ENCODE results near the gene UPP2.

UPP2 gene

DNA sequence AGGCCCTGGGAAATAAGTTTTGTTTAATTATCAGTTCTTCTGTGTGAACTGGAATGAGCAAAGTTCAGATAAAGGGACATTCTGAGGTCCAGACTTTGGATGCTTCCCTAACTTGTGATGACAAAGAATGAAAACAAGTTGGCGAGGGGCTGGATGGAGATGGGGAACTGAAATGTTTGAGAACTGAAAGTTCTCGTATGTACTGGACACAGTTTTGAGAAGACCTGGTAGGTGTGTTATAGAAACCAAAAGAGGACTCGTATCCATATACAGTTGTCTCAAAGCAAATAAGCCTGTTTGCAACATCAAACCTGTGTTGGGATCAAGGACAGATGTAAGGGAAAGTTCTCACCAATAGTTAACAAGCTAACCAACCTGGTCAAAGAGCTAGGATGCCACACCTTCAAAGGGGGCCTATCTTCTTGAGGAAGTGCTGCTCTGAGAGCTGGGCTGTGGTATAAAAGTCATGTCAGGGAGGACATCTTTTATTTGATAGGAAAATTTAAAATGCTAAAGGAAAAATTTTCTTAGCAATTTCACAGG is at the start of gene UPP2:
Gene UPP2, plus strand, starts transcription at position 493 of the 543 bp plus-strand sequence. CDS start 188 bp downstream, outside the sequence.
- DNase-seq: no peak

DNA sequence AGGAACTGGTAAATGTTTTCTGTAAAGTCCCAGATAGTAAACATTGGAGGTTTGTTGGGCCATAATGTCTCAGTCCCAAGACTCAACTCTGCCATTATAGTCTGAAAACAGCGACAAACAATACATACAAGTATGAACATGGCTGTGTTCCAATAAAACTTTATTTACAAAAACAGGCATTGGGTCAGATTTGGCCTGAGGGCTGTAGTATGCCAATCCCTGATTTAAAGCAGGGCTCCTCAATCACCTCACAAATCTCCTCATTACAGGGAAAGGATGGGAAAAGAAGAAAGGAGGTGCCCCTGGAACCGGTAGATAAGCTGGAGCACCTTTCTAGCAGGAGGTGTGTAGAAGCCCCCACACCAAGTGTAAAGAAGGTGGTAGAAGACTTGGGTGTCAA is 48.9 kb upstream of the UPP2 start:
- no peak for DNase-seq

DNA sequence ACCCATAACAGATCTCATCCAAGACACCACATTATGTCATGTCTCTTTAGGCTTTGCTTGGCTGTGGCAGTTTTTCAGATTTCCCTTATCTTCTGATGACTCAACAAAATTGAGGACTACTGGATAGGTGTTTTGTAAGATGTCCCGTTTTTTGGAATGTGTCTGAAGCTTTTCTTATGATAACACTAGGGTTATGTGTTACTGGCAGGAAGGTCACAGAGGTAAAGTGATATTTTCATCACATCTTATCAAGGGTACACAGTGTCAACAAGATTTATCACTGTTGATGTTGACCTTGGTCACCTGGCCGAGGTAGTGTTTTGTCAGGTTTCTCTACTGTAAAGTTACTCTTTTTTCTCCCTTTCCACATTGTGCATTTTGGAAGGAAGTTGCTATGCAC is 44.8 kb upstream of the UPP2 start:
- DNase-seq: no peak

DNA sequence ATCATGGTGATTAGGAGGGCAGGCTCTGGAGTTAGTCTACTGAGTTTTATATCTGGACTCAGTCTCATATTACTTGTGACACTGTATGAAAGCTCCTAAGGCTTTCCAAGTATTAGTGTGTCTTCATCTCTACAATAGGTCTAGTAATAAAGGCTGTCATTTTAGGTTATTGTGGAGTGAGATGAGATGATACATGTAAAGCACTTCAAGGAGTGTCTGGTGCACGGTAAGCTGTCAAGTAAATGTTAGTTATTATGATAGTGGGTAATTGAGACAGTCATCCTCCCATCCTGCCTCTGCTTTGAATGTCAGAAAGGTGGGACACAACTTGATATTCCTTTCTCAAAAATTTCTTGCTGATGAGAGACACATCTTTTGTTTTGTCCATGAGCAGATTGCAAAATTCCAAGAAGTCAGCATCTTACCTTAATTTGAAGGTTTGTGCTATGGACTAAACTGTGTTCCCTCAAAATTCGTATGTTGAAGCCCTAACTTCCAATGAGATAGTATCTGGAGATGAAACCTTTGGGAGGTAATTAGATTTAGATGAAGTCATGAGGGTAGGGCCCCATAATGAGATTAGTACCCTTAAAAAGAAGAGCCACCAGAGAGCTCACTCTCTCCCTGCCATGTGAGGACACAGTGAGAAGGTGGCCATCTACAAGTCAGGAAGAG is 41.4 kb upstream of the UPP2 start:
- DNase-seq: no peak

DNA sequence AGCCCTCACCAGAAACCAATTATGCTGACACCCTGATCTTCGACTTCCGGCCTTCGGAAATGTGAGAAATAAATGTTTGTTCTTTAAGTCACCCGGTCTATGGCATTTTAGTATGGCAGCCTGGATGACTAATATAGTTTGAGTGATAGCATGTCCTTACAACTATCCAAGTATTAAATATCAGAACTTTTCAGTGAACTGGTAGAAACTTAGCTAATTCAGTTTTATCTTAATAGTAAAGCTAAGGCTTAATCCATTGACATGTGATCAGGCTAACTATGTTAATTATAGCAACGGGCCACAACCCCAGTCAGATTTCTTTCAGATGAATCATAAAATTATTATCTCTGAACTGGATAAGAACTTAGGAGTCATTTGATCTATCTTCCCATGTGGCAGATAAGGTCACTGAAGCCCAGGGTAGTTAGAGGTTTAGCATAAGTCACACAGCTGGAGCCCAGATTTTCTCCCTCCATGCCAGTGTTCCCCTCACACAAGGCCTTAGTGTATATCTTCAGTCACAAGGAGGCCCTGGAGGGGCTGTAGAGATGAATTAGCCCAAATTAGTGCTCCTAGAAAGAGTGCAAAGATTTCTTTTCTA is 40.7 kb upstream of the UPP2 start:
- DNase-seq: no peak

DNA sequence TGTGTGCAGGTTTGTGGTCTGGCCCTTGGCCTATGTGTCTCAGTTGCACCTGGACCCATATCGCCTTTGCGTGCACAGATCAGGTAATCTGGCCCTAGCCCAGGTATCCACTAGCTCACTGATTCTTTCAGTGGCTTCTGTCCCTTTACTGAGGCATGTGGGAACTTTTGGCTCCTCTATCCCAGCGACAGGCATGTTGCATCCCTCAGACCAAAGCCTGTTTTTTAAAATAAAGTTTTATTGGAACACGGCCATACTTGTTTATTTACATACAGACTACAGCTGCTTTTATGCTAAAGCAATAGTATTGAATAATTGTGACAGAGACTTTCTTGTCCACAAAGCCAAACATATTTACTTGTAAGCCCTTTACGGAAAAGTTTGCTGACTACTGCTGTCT is 39.9 kb upstream of the UPP2 start:
- DNase-seq: no peak

DNA sequence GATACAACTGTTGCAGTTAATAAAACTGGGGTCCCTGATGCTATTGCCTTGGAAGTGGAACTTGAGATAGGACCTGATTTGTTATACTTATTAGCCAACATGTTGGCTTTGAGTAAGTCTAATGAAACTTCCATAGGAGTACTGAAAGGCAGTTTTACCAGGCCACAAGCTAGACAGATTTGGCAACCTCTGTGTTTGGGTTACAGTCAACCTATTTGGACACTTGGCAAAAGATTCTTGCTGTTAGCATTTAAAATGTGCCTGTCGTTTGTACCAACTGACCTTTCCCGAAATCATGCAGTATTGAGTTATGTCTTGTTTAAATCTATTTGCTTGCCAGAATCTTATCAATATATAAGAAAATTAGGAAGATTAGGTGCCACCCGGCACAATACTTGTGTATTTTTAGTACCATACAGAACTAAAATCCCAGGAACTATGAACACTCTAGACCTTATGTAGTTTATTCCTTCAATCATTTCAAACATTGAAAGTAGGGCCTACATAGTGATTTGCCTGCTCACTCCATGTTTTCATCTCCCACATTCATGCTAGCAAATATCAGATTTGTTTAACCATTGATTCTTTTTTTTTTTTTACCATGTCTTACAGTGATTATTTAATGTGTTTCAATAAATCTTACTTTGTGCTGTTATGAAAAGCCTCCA is 35.5 kb upstream of the UPP2 start:
- no peak for DNase-seq

DNA sequence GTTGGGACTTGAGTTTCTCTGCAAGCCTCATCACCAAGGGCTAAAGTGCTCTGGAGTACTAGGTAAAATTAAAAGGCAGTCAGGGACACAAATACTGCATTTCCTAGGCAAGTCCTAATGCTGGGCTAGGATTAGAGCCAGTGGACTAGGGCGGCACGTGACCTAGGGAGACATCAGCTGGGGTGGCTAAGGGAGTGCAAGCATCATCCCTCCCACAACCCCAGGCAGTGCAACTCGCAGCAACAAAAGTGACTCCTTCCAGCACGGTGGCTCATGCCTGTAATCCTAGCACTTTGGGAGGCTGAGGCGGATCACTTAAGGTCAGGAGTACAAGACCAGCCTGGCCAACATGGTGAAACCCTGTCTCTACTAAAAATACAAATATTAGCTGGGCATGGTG is 30.7 kb upstream of the UPP2 start:
- no peak for DNase-seq

DNA sequence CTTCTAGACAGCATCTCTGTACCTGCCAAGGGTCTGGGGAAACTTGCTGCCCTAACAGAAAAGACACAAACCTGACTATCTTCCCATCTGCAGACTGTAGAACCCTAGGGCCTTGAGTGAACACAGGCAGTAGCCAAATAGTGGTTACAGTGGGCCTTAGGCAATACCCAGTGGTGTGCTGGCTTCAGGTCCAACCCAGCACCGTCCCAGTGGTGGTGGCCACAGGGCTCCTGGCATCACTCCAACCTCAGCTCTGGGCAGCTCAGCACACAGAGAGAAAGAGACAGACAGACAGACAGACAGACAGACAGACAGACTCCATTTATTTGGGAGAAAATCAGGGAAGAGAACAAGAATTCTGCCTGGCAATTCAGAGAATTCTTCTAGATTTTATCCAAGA is 29.3 kb upstream of the UPP2 start:
- DNase-seq: no peak

DNA sequence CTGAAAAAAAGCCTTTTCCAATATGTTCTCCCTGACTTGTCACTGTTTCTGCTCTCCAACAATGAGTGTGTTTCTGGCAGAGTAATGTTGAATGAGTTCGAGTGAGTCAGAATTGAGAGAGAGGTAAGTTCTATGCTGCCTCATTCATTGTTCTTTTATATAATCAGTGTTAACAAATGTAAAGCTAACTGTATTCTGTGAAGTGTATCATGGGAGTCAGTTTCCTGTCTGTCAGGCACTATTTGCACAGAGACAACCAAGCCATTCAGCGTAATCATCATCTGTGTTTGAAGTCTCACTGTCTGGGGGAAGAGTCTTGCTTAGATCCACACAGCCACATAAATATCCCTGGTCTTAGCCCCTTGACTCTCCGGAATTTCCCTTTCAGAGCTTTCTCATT is 22.0 kb upstream of the UPP2 start:
- DNase-seq: no peak

DNA sequence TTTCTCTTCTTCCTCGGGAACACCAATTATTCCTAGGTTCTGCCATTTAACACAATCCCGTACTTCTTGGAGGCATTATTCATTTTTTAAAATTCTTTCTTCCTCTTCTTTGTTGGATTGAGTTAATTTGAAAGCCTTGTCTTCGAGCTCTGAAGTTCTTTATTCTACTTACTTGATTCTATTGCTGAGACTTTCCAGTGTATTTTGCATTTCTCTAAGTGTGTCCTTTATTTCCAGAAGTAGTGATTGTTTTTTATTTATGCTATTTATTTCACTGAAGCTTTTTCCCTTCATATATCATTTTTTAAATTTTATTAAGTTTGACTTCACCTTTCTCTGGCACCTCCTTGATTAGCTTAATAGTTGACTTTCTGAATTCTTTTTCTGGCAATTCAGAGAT is 13.6 kb upstream of the UPP2 start:
- DNase-seq: no peak

DNA sequence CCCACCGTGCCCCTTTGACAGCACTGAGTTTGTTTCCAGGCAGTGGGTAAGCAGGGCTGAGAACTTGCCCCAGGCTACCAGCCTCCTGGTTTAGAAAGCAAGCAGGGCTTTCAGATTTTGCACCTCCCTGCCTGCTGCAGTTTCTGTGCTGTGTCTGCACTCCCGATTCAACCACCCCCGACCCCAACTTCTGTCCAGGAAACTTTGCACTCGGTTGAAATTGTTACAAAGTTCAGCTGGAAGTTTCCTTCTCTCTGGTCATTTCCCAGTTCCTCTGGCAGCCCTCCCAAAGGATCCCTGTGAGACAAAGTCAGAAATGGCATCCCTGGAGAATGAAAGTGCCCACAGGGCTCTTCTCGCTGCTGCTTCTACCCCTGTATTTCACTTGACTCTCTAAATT is 12.4 kb upstream of the UPP2 start:
- DNase-seq: no peak

DNA sequence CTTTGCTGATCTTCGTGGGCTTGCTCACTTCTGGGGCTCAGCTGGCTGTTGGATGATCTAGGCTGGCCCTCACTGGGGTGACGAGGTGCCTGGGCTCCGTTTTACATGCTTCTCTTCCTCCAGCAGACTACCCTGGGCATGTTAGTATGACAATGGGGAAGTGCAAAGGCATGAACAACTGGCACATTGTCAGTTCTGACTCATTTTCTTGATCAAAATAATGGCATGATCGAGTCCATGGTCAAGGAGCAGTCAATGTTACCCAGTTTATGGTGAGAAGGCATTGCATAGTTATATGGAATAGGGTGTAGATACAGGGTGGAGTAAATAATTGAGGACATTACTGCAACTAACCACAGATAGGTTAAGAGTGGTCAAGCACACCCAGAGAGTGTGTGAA is 10.0 kb upstream of the UPP2 start:
- no peak for DNase-seq

DNA sequence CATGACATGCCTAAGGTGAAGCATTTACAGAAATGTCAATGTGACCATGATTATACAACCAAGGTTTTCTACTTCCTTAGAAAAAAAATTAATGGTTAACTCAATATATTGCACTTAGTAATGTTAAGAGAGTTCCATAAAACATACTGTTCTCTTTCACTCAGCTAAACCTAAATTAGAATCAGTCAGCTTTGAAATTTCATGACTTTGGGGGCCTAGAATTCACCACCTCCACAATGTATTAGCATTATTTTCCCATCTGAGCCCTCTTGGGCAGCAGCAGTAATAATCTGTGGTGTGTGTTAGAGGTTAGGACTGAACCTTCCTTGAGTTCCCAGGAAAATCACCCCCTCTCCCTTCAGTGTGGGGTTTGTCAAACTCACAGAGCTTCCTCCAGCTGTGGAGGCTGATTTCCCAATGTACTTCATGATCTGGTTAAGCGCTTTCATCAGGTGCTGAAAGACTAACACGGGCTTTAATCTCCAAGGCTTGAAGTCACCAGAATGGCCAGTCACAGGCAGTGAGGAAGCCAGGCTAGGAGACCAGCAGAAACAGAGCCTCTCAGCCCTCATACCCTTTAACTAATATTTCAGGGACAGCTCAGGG is 7.1 kb upstream of the UPP2 start:
- DNase-seq: no peak

DNA sequence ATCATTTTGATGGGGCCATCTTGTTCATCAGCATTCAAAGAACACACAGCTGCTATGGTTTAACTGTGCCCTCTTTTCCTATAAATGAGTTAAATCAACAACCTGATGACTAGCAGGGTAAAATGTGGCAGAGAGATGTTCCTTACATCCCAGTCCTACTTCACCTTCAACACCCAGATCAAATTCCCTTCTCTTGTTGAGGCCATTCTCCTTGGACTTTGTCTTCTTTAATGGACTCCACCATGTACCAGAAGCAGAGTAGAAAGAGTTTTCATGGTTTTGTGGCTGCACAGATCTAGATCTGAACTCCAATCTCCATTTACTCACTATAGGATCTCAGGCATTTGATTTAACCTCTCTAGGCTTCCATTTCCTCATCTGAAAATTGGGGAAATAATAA is 6.4 kb upstream of the UPP2 start:
- no peak for DNase-seq

DNA sequence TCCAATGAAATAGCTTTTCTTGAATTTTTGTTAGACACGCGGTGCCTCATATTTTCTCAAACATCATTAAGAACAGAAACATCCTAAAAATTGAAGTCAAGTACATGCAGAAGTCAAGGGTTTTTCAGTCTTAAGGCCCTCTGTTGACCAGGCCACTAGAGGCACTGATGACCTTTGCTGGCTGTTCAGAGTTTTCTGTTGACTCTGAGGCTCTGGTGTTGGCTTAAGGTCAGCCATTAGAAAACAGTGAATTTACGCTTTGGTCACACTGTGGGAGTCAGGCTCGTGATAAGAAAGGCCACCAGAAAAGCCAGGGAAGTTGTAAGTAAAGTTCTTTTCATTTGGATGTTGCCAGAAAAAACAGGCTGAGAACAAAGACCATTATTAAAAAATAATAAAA is 5.8 kb upstream of the UPP2 start:
- no peak for DNase-seq

DNA sequence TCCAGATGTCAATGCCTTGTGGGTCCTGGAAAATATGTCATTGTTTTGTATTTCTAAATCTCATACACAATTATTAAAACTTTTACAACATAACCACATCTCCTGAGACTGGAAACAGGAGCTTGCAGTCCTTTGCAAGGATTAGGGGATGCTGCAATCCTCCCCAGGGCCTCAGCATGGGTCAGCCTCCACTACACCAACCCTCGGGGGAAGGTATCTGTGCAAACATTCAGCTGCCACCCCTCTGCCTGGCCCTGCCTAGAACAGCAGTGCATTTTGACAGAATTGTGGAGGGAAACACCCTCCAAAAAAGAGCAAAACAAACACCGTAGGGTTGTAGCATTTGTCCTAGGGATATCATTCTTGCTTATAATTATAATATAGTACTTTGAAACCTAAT is 4.2 kb upstream of the UPP2 start:
- no peak for DNase-seq

DNA sequence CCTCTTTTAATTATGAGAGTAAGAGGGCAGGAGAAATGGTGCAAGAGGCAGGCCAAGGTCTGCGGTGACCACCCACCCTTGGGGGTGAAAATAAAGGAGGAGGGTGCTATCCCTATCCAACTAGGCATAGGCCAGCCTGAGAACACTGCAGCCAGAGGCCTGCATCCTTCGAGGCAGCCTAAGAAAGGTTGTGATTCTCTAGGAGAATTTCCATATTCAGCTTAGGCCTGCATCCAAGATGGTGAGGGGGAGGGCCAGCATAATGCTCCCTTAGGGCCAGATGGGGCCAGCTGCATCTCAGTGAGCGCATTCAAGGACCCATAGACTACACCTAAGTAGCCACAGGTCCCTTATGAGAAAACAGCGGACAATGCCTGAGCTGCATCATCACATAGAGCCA is 3.5 kb upstream of the UPP2 start:
- no peak for DNase-seq

DNA sequence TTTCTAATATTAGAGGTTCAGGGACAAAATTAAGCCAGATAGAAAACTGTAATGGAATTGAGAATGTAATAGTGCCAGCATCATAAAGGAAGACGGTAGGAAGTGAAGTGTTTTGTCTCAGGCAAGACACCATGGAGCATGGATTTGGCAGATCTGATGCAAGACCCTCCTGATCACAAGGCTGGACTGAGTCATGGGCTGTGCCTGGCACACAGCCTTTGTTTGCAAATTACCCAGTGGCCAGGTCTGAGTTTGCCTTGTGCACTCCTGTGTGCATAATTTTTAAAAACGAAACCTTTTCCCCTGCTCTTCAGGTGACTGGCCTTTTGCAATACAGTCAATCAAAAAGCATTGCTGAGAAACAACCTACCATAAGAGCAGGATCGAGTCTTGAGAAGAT is 2.0 kb upstream of the UPP2 start:
- no peak for DNase-seq

DNA sequence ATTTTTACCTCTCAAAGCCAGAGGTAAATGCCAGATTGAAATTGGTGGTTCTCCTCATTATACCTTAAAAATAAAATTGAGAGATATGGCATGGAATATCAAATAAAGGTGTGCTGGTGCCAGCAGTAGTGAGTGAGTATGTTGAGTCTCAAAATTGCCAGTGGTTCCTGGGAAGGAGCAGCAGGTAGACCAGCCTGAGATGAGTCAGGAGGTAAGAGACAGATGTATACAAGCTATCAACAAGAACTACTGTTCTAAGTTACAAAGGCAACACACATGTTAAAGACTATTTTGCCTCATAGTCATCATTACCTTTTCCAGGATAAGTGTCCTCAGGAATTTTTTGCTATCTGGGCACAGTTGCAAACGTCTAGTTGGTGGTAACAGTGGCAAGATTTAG is 1.3 kb upstream of the UPP2 start:
- DNase-seq: no peak

DNA sequence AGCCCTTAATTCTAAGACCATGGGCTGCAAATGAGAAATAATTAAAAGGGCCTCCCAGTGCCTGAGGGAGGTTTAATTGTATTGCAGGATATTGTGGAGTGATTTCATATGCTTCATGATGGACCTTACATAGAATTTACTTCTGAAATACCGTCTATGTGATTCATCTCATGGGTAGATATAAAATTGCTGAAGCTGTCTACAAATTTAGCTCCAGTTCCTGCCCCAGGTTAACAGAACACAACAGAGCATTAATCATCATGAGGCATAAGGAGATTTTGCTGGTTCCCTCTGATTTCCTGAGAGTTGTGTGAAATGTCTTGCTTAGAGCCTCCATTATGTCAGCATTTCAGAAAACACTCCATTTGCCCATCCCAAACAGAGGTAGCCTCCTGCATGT is 770 bp downstream of the UPP2 start:
- DNase-seq: no peak

DNA sequence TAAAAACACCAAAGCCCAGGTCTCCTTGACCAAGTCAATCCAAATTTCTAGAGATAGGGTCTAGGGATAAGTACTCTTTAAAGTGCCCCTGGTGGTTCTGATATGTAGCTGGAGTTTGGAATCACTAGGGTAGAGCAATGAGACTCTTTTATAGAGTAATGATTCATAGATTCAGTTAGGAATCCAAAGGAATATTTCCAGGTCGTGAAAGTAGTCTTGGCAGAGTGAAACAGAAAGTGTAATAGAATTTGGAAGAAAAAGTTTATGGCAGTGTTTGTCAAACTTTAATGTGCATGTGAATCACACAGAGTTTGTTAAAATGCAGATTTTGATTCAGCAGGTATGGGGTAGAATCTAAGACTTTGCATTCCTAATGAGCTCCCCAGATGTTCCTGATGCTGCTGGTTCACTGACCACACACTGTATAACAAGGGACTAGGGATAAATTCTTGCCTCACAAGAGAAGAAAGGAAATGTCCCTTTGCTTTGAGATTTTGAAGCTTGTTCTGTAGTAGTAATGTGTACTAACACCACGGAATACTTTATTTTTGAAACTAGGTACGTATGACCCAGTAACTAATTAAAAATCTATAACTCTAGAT is 1.8 kb downstream of the UPP2 start:
- no peak for DNase-seq

DNA sequence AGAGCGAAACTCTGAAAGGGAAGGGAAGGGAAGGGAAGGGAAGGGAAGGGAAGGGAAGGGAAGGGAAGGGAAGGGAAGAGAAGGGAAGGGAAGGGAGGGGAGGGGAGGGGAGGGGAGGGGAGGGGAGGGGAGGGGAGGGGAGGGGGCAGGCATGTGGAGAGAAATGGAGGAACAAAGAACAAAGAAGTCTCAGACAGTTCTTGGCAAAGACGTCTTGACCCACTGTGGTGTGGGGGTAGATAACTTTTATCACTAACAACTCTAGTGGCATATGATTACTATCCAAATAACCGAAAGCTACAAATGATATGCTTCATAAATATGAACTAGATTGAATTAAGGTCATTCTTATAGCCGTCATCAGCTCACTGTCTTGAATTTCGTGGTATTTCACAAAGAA is 3.2 kb downstream of the UPP2 start:
- DNase-seq: no peak

DNA sequence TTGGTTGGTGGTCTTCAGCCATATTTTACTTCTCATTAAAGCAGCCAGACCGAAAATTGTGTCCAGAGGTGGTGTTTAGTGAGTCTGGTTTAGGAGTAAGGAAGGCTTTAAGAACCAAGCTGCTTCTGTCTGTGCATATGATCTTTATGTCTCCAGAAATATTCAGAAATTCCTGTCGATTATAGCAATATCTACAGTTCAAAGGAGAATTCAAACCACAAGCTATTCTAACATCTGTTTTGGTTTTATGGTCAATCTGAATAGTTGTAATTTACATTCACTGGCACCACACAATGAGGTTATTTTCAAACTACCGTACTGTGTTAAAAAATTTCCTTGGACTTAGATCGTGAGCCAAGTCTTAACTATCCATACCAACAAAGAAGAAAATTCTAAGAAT is 11.3 kb downstream of the UPP2 start:
- DNase-seq: no peak

All from NCI-H2107 (cell line).